Ammon's horn (tissue), 1 donor: ENCODE measurements around the gene LARGE1.
A peak's percentile ranks its signal among the peaks of the same experiment; 100 is the strongest.
"Not testable (repeated sequence)": the region's sequence is repeated elsewhere in the genome, so short reads cannot be mapped to it uniquely, and the experiment has no call there.

ENCODE experiments used
- DNase-seq: peaks from one replicate; pipeline ENCODE4 v3.0.0-alpha.2; 2016; ENCODE audit warnings: low spot score

LARGE1 gene

GRCh38 chr22:33415401-33415800 lies 504.9 kb downstream of the LARGE1 start:
- no peak for DNase-seq

- DNase-seq: no peak
These were observed 511.2 kb downstream of the LARGE1 start for GRCh38 chr22:33409079-33409478.

- no peak for DNase-seq
These were observed 515.1 kb downstream of the LARGE1 start for GRCh38 chr22:33405194-33405593.

DNA sequence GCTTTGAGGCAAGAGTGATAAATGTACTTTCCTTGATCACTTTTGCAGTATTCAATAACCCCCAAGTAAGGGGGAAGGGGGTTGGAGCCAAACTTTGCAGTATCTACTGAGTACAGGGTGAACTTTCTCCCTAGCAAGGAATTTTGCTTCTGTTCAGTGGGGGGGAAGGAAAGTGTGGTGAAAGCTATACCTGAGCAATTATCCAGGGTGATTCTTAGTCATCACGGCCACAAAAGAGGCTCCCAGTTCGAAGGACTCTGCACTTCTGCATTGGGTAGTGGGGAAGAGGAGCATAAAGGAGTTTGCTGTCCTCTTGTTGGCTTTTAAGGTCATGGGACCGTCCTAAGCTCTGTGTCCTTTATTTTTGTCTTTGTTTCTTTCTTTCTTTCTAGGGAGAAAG lies 515.6 kb downstream of the LARGE1 start:
- DNase-seq: no peak

GRCh38 chr22:33402325-33402724 lies 518.0 kb downstream of the LARGE1 start:
- DNase-seq: no peak

GRCh38 chr22:33401291-33401690 lies 519.0 kb downstream of the LARGE1 start:
- DNase-seq: no peak

GRCh38 chr22:33400891-33401290 lies 519.4 kb downstream of the LARGE1 start:
- DNase-seq: peak; percentile 65

- DNase-seq: no peak
These were observed 520.0 kb downstream of the LARGE1 start for GRCh38 chr22:33400061-33400840.

DNA sequence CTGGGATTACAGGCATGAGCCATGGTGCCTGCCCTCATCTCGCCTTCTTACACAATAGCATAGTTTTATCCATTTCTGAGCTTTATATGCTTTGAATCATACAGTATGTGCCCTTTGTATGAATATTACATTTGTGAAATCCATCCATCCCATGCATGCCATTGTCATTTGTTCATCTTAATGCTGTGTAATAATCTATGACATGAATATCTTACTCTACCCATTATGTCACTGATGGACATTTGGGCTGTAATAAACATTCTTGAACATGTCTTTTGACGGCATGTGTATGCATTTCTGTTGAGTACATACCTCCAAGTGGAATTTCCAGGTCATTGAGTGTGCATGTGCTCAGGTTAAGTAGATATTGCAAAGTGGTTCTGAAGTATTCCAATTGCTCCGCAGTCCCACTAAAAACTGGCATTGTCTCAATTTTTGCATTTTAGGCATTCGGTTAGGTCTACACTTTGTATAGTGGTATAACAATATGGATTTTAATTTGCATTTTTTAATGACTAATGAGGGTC lies 522.8 kb downstream of the LARGE1 start:
- DNase-seq: no peak

DNA sequence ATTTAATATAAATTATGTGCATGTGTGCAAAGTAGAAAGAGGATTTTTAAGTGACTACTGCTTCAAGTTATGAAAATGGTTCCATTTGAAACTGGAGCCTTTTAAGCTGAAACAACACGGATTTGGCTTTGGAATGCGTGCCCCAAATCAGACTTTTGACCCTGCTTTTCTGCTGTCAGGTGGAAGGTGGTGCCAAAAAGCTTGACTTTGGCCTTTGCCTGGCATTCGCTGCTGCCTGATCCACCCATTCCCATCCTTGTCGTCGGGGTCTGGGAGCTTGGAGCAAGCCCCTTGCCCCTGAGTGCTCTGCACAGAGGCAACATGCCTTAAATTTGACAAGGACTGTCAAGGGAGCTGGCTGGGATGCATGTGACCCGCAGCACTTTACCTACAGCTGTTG lies 526.8 kb downstream of the LARGE1 start:
- no peak for DNase-seq

DNA sequence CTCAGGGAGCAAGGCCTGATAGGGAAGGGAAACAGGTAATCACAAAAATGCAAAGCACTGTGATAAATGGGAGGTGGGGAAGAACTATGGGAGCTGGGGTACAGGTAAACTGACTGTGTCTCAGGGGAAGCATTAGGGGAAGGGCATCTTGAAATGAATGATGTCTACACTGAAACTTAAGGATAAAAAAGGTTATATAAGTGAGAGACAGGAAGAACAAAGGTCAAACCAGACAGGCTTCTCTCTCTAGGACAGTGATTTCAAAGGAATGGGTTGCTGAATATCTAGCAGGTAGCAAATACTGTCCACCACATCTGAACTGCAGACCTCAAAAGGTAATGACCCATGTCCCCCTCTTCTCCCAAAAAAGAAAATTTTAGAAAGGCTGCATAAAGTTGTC lies 529.0 kb downstream of the LARGE1 start:
- no peak for DNase-seq

GRCh38 chr22:33389936-33390335 lies 530.3 kb downstream of the LARGE1 start:
- DNase-seq: no peak

- DNase-seq: no peak
These were observed 534.0 kb downstream of the LARGE1 start for GRCh38 chr22:33386270-33386669.

DNA sequence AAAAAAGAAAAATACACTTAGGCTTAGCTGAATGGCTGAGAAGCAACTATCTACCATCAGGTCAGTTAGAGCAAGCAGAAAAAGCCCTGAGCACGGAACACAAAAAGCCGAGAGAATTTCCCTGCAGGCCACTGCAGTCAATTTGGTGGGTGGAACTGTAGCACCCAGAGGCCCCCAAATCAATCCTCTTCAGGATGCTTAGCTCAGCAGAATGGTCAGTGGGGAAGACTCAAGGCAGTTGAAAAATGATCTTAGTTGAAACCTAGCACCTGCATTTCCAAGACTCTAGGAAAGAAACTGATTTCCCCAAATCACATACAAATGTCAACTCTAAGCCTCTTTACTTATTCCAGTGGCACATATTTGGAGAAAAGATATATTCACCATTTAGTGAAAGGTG lies 534.7 kb downstream of the LARGE1 start:
- no peak for DNase-seq

GRCh38 chr22:33382436-33382835 lies 537.8 kb downstream of the LARGE1 start:
- no peak for DNase-seq

GRCh38 chr22:33381531-33382406 lies 538.5 kb downstream of the LARGE1 start:
- DNase-seq: peak; percentile 30

DNA sequence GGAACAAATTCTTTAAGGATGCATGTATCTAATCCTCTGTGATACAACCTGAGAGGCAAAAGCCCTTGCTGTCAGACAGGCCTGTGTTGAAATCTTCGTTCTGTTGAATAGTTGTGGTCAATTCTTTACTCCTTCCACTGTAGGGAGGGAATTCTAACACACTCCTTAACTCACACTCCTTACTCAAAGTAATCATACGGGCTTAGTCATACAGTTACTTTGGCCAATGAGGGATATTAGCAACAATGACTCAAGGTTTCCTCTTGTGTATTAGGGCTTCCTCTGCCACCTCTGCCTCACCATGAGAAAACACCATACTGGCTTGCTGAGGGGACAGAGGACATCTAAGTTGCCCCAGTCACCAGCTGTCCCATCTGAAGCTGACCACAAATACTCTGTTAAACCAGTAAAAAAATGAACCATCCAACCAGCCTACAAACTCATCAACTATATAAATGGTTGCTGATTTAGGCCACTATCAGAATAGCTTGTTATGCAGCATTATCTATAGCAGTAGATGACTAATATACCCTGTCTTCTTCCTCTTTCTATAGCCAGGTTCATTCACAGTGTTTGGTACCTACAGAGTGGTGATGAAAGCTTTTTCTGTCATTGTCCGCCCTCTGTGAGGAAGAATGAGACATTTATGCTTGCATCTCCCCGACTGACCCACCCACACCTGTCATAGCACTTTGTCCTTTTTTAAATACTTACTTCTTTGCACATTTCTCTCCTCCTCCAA lies 539.3 kb downstream of the LARGE1 start:
- no peak for DNase-seq

DNA sequence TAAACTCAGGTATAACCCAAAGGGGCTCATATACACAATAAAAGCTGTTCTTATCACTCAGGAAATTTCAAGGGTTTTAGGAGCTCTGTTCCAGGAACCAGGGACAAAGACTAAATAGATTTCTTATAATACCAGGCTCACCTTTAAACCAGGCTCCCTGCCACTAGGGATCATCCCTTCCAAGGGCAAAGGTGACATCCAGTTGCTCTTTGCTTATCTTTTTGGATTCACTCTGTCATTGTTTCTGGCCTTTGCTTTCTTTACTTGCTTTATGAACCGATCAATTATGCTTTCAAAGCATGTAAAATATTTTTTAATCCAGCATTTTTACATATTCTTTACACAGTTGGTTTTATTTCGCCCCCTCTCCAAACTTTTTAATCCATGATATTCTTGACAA lies 540.4 kb downstream of the LARGE1 start:
- DNase-seq: no peak

DNA sequence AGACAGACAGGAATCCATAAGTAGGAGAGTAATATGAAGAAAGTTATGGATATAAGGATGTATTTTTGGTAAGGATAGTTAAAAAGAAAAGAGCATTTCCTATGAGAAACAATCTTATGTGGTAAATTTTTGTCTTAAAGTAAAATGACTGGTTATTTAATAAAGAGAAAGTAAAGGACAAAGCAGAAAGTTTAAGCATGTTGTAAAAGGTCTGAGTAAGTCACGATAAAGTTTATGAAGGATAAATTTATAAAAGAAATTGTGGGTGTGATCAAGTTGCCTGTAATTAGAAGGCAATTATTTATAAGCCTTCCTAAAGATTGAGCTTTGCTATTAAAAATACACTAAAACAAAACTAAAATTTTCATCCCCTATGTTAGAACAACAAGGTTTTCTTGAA lies 547.4 kb downstream of the LARGE1 start:
- no peak for DNase-seq

- DNase-seq: not testable (repeated sequence)
These were observed 557.0 kb downstream of the LARGE1 start for GRCh38 chr22:33363256-33363655.

GRCh38 chr22:33362702-33363101 lies 557.6 kb downstream of the LARGE1 start:
- no peak for DNase-seq

GRCh38 chr22:33361581-33361980 lies 558.7 kb downstream of the LARGE1 start:
- no peak for DNase-seq
